ENCODE results near the gene PHLPP1. TPM values are rescaled to one million over a fixed set of nuclear protein-coding genes. Genes with fewer than 3 reads are reported as not detected.

Gene PHLPP1
- total and polyA plus RNA-seq, 2 of the 13 experiments (the other 11 are each of a cell fraction or from before 2014, with no cell fraction given): 9.8 to 18.5 TPM

- Histone ChIP-seq H3K9ac (ENCODE audit: insufficient read depth, low read depth, low read length) (peak overlapping the region; percentile 74; the same call in 1 of the 2 replicates), H3K27ac (ENCODE audit: extremely low read length, insufficient read depth, low read length) (no peak overlapping the region), H3K9me3 (ENCODE audit: low read length) (no peaks in the 10 kb centered on the region), H3K27me3 (ENCODE audit: control insufficient read depth in 1 of 2, insufficient read depth in 2 of 2, low read length in 2 of 2) (no peaks in the 10 kb centered on the region; a peak in 1 of 5 replicates), H3K4me3 (replicated peaks in 1 of 3; ENCODE audit: insufficient read depth in 1 of 3, low read depth in 2 of 3, low read length in 3 of 3) (peak overlapping the region in 1 of 3 experiments; percentile 74; a peak in 1 of 6 replicates), H4K20me1 (ENCODE audit: insufficient read depth, low read length) (peaks cover 15% of the 10 kb centered on the region), H3K36me3 (replicated peaks in 1 of 2; ENCODE audit: control insufficient read depth in 1 of 2, insufficient read depth in 2 of 2, low read length in 2 of 2) (no peaks in the 10 kb centered on the region), H3K4me1 (ENCODE audit: insufficient read depth, low read length) (peaks cover 4% of the 10 kb centered on the region; the same call in 1 of the 2 replicates), H3K79me2 (ENCODE audit: insufficient read depth, low read length) (peaks cover 28% of the 10 kb centered on the region), H3K4me2 (ENCODE audit: low read depth, low read length) (peak overlapping the region; percentile 93; the same call in 1 of the 2 replicates), H2AFZ (ENCODE audit: low read length) (peak overlapping the region; percentile 96)
- 84% methylated on average over 17 of the region's 17 CpGs for WGBS (ENCODE audit: low lambda C conversion rate)
- FAIRE-seq (no peak), DNase-seq (ENCODE audit: low spot score) (no peak), ATAC-seq (no peak)
- no TSS peak for BruUV-seq (replicated peaks)
- POLR2A ChIA-PET: no interaction called here
- in situ Hi-C loops (cut with HindIII; ENCODE audit: extremely low pct_ligation_motif_present, low pct_unique_long_range_greater_than_20kb) (loop anchor here (10.0 kb wide), 2 partner anchors 241 to 271 kb away; no protein-coding TSS in a partner anchor), intact Hi-C loops (cut with micrococcal nuclease; ENCODE audit: unreplicated experiment) (loop anchor here (1.0 to 5.0 kb wide), 4 partner anchors 89 to 269 kb away; no protein-coding TSS in a partner anchor)
- no peak for TF ChIP-seq PHF21A (CRISPR knock-in tag; IDR thresholded peaks at IDR 0.05)
- TF ChIP-seq KLF16 (CRISPR knock-in tag; IDR thresholded peaks at IDR 0.05): 0 out of 4 replicates have a peak, but pooled peaks of 1 of the 2 experiments have one; percentile 4
- CTCF ChIA-PET (ENCODE audit: low intra/inter-chr PET ratio, low total read pairs): interaction anchor here (2.1 kb wide), 1 partner anchor 244 kb away, joined by 9 read pairs; no protein-coding TSS in a partner anchor
Observed at GRCh38 chr18:62713651-62714247, 1.6 kb upstream of the PHLPP1 start.

- WGBS (ENCODE audit: low lambda C conversion rate): 1% methylated on average over 42 of the region's 50 CpGs
- BruUV-seq (replicated peaks): no TSS peak
- peak; percentile 98 for FAIRE-seq
- peak; percentile 98 for DNase-seq (ENCODE audit: low spot score)
- H4K20me1 ChIP-seq (ENCODE audit: insufficient read depth, low read length): peaks cover 15% of the 10 kb centered on the region
- H3K27me3 ChIP-seq (ENCODE audit: control insufficient read depth in 1 of 2, insufficient read depth in 2 of 2, low read length in 2 of 2): no peaks in the 10 kb centered on the region; a peak in 1 of 5 replicates
- peaks cover 4% of the 10 kb centered on the region; the same call in 1 of the 2 replicates for H3K4me1 ChIP-seq (ENCODE audit: insufficient read depth, low read length)
- ChIA-PET POLR2A (interaction anchor here (0.5 to 4.1 kb wide), 14 partner anchors 9 to 707 kb away, joined by 3 to 34 read pairs (median 4); partner anchors contain the start of gene VPS4B), CTCF (ENCODE audit: low intra/inter-chr PET ratio, low total read pairs) (interaction anchor here (1.2 to 2.1 kb wide), 2 partner anchors 76 to 243 kb away, joined by 5 to 9 read pairs; no protein-coding TSS in a partner anchor)
- intact Hi-C loops (cut with micrococcal nuclease; ENCODE audit: unreplicated experiment): loop anchor here (1.0 to 5.0 kb wide), 6 partner anchors 88 to 267 kb away; no protein-coding TSS in a partner anchor
- H3K9ac ChIP-seq (ENCODE audit: insufficient read depth, low read depth, low read length): peak overlapping the region; percentile 81
- in situ Hi-C loops (cut with HindIII; ENCODE audit: extremely low pct_ligation_motif_present, low pct_unique_long_range_greater_than_20kb): loop anchor here (5.0 to 10.0 kb wide), 3 partner anchors 87 to 270 kb away; no protein-coding TSS in a partner anchor
- H3K79me2 ChIP-seq (ENCODE audit: insufficient read depth, low read length): peaks cover 39% of the 10 kb centered on the region
- H3K4me2 ChIP-seq (ENCODE audit: low read depth, low read length): peak overlapping the region; percentile 93
- peak overlapping the region; percentile 88 for H3K27ac ChIP-seq (ENCODE audit: extremely low read length, insufficient read depth, low read length)
- H3K36me3 ChIP-seq (replicated peaks in 1 of 2; ENCODE audit: control insufficient read depth in 1 of 2, insufficient read depth in 2 of 2, low read length in 2 of 2): no peaks in the 10 kb centered on the region
- ATAC-seq: peak; percentile 94
- peak overlapping the region; percentile 96 for H2AFZ ChIP-seq (ENCODE audit: low read length)
- H3K4me3 ChIP-seq (replicated peaks in 1 of 3; ENCODE audit: insufficient read depth in 1 of 3, low read depth in 2 of 3, low read length in 3 of 3): peak overlapping the region; percentile 64 to 78 (median 72)
- H3K9me3 ChIP-seq (ENCODE audit: low read length): no peaks in the 10 kb centered on the region
- TF ChIP-seq PCBP2 (optimal IDR thresholded peaks at IDR 0.05; ENCODE audit: low read depth, low read length, poor library complexity, severe bottlenecking) (no peak), ZBTB26 (CRISPR knock-in tag; IDR thresholded peaks at IDR 0.05; ENCODE audit: borderline replicate concordance) (0 out of 2 replicates have a peak, but pooled peaks have one; percentile 54), ELK4 (CRISPR knock-in tag; IDR thresholded peaks at IDR 0.05; ENCODE audit: borderline replicate concordance) (no peak), ZNF616 (CRISPR knock-in tag; IDR thresholded peaks at IDR 0.05; ENCODE audit: low read depth) (no peak), TOPORS (CRISPR knock-in tag; IDR thresholded peaks at IDR 0.05) (no peak), ZNF441 (CRISPR knock-in tag; IDR thresholded peaks at IDR 0.05; ENCODE audit: borderline replicate concordance) (no peak), HBP1 (CRISPR knock-in tag; IDR thresholded peaks at IDR 0.05; ENCODE audit: low read depth) (no peak; the same call in 1 of the 2 replicates), ZFP82 (CRISPR knock-in tag; IDR thresholded peaks at IDR 0.05; ENCODE audit: borderline replicate concordance) (no peak)
Observed at GRCh38 chr18:62714671-62715435, 488 bp upstream of the PHLPP1 start.
